PC-3 (cell line): Measurements from ENCODE around the gene OTOF. TPM values are rescaled to one million over a fixed set of nuclear protein-coding genes. Genes with fewer than 3 reads are reported as not detected.

Source experiments
- ATAC-seq: fragments of 200-7000 bp; cut with Tn5 transposase; 2 replicates; pipeline ENCODE4 v1.9.1; 2020; ENCODE audit warnings: mild to moderate bottlenecking, moderate library complexity
- Bru-seq: library from RNA; stranded (reverse); fragments of 400-500 nt; gene quantifications from one replicate; lab custom pipeline; 2021; lab: Mats Ljungman, UMichigan
- BruChase-seq, 2 experiments: library from RNA; stranded (reverse); fragments of 400-500 nt; gene quantifications; one replicate each; lab custom pipeline; 2021; lab: Mats Ljungman, UMichigan
- BruUV-seq: library from RNA; stranded (reverse); fragments of 400-500 nt; replicated peaks from 2 replicates; lab custom pipeline; 2021; lab: Mats Ljungman, UMichigan
- CTCF ChIA-PET: fragments of 300-600 bp; sonication (Branson Sonifier 250); formaldehyde crosslinking; loops from one replicate; lab custom pipeline; 2022; ENCODE audit warnings: antibody characterized with exemption; lab: Charles Lee
- POLR2A ChIA-PET: fragments of 300-600 bp; sonication (Branson Sonifier 250); formaldehyde crosslinking; loops from one replicate; lab custom pipeline; 2022; ENCODE audit warnings: antibody characterized with exemption; ENCODE audit not compliant: unreplicated experiment; lab: Charles Lee
- DNase-seq: peaks from one replicate; pipeline ENCODE4 v3.0.0-alpha.2; 2015
- H2AFZ ChIP-seq: fragments of 300-600 bp; sonication (generic); 2 replicates; pipeline ENCODE4 v1.6.0; 2016; ENCODE audit warnings: antibody characterized with exemption, low read length
- H3F3A ChIP-seq: fragments of 300-600 bp; sonication (generic); one replicate; pipeline ENCODE4 v1.6.0; 2017; ENCODE audit warnings: antibody characterized with exemption, low read length, control low read depth, mild to moderate bottlenecking; ENCODE audit not compliant: unreplicated experiment
- H3K27ac ChIP-seq: fragments of 300-600 bp; sonication (generic); 2 replicates; pipeline ENCODE4 v1.5.1; 2016; ENCODE audit warnings: mild to moderate bottlenecking, low read length
- H3K27me3 ChIP-seq: fragments of 300-600 bp; sonication (generic); 2 replicates; pipeline ENCODE4 v1.6.1; 2016; ENCODE audit warnings: low read length, mixed read lengths
- H3K36me3 ChIP-seq: fragments of 300-600 bp; sonication (generic); 2 replicates; pipeline ENCODE4 v1.6.1; 2016; ENCODE audit warnings: low read depth, mixed run types, low read length, mixed read lengths
- H3K4me1 ChIP-seq: fragments of 300-600 bp; sonication (generic); 2 replicates; pipeline ENCODE4 v1.5.1; 2016; ENCODE audit warnings: low read length; ENCODE audit not compliant: insufficient read depth
- H3K4me2 ChIP-seq: fragments of 300-600 bp; sonication (generic); 2 replicates; pipeline ENCODE4 v1.6.0; 2016; ENCODE audit warnings: low read length
- H3K4me3 ChIP-seq: fragments of 300-600 bp; sonication (generic); 2 replicates; pipeline ENCODE4 v1.5.1; 2016; ENCODE audit warnings: mild to moderate bottlenecking, low read length, mixed read lengths
- H3K79me2 ChIP-seq: fragments of 300-600 bp; sonication (generic); 2 replicates; pipeline ENCODE4 v1.6.1; 2017; ENCODE audit warnings: low read length, mixed read lengths
- H3K9ac ChIP-seq: fragments of 300-600 bp; sonication (generic); 2 replicates; pipeline ENCODE4 v1.6.0; 2016; ENCODE audit warnings: mild to moderate bottlenecking, low read length
- H3K9me2 ChIP-seq: fragments of 300-600 bp; sonication (generic); replicated peaks from 2 replicates; pipeline ENCODE4 v1.6.1; 2016; ENCODE audit warnings: mixed run types, low read length, mixed read lengths
- H3K9me3 ChIP-seq: fragments of 300-600 bp; sonication (generic); 2 replicates; pipeline ENCODE4 v1.6.1; 2016; ENCODE audit warnings: low read length, mixed read lengths
- H4K20me1 ChIP-seq: fragments of 300-600 bp; sonication (generic); 2 replicates; pipeline ENCODE4 v1.6.1; 2016; ENCODE audit warnings: low read length, mixed read lengths
- CTCF ChIP-seq: fragments of 300-600 bp; sonication (generic); conservative IDR thresholded peaks from 2 replicates; pipeline ENCODE4 v1.5.1; 2017; ENCODE audit warnings: antibody characterized with exemption, low read depth, mild to moderate bottlenecking, low read length
- EZH2 ChIP-seq: fragments of 300-600 bp; sonication (generic); IDR thresholded peaks from one replicate; pipeline ENCODE4 v1.6.1; 2017; ENCODE audit warnings: antibody characterized with exemption, mild to moderate bottlenecking, low read length; ENCODE audit not compliant: unreplicated experiment
- EZH2phosphoT487 ChIP-seq: fragments of 300-600 bp; sonication (generic); IDR thresholded peaks from 2 replicates; pipeline ENCODE4 v1.6.1; 2018; ENCODE audit warnings: mild to moderate bottlenecking, antibody characterized with exemption, low read length, borderline replicate concordance
- intact Hi-C: fragments of 100-400 bp; cut with micrococcal nuclease; formaldehyde crosslinking; loops from 2 replicates; pipeline ENCODE4 v1.9.0; 2023
- long read RNA-seq: library from polyadenylated mRNA; unstranded; transcript quantifications from one replicate; pipeline ENCODE4 v2.0.0, GENCODE V29; 2021; ENCODE audit not compliant: unreplicated experiment
- total RNA-seq: library from RNA; depleted of rRNA; stranded (reverse); fragments of >200 nt; gene quantifications from 2 replicates; pipeline ENCODE4 v1.2.3, GENCODE V29; 2014; rRNA removed

The OTOF gene
- not detected in 2 replicates for total RNA-seq
- percentile 0 among the genes with signal in this experiment for Bru-seq, nascent RNA
- not detected for BruChase-seq, experiment 1, labeled RNA remaining after a 6-hour chase
- BruChase-seq, experiment 2, labeled RNA remaining after a 2-hour chase = not detected
- long read RNA-seq = 0 reads

GRCh38 chr2:26477911-26478253 lies at the start of gene OTOF:
TSS of gene OTOF (minus strand) at chr2:26478124.
- H3K36me3 ChIP-seq = no peaks in the 10 kb centered on the region
- no peak within 1 kb of the TSS for H3K27ac ChIP-seq
- no peak for TF ChIP-seq EZH2phosphoT487
- no peak for TF ChIP-seq EZH2
- TF ChIP-seq CTCF = no peak
- H3K27me3 ChIP-seq = no peaks in the 10 kb centered on the region
- H4K20me1 ChIP-seq = no peaks in the 10 kb centered on the region
- ATAC-seq = no peak
- H3K79me2 ChIP-seq = no peaks in the 10 kb centered on the region
- CTCF ChIA-PET = interaction anchor here (0.5 kb wide), 1 partner anchor 27 kb away, joined by 4 read pairs; no protein-coding TSS in a partner anchor
- H3K4me2 ChIP-seq = no peak within 1 kb of the TSS
- H3K4me1 ChIP-seq = no peaks in the 10 kb centered on the region
- H3K9me3 ChIP-seq = no peaks in the 10 kb centered on the region
- intact Hi-C loops = no loop called here
- POLR2A ChIA-PET = no interaction called here
- H2AFZ ChIP-seq = no peak within 1 kb of the TSS
- no peak within 1 kb of the TSS for H3K9ac ChIP-seq
- H3K9me2 ChIP-seq = no peaks in the 10 kb centered on the region
- no peak within 1 kb of the TSS for H3K4me3 ChIP-seq
- no peaks in the 10 kb centered on the region for H3F3A ChIP-seq
- BruUV-seq = no TSS peak
- peak; percentile 14 for DNase-seq

- CTCF ChIA-PET = no interaction called here
- H3K9me2 ChIP-seq = no peaks in the 10 kb centered on the region
- DNase-seq = peak; percentile 55
- 0 out of 2 replicates have a peak, but pooled peaks cover 11% of the 10 kb centered on the region for H3K27me3 ChIP-seq
- no peak overlapping the region for H3K9ac ChIP-seq
- no peak overlapping the region for H3K4me3 ChIP-seq
- H3F3A ChIP-seq = no peaks in the 10 kb centered on the region
- intact Hi-C loops = no loop called here
- no peak overlapping the region for H3K4me2 ChIP-seq
- no peaks in the 10 kb centered on the region for H3K9me3 ChIP-seq
- H3K36me3 ChIP-seq = no peaks in the 10 kb centered on the region
- H3K79me2 ChIP-seq = no peaks in the 10 kb centered on the region
- H3K4me1 ChIP-seq = 0 out of 2 replicates have a peak, but pooled peaks cover 3% of the 10 kb centered on the region
- BruUV-seq = no TSS peak
- no peak overlapping the region for H3K27ac ChIP-seq
- no peak overlapping the region for H2AFZ ChIP-seq
- ATAC-seq = peak; percentile 43; the same call in 1 of the 2 replicates
- POLR2A ChIA-PET = no interaction called here
- TF ChIP-seq CTCF (no peak), EZH2phosphoT487 (no peak), EZH2 (no peak)
- no peaks in the 10 kb centered on the region for H4K20me1 ChIP-seq
Measured at GRCh38 chr2:26526589-26526988, 48.7 kb upstream of the OTOF start.

- Histone ChIP-seq H3K4me1 (0 out of 2 replicates have a peak, but pooled peaks cover 3% of the 10 kb centered on the region), H4K20me1 (no peaks in the 10 kb centered on the region), H3K4me3 (no peak overlapping the region), H3K9me2 (no peaks in the 10 kb centered on the region), H3K27me3 (peaks cover 13% of the 10 kb centered on the region), H3K27ac (no peak overlapping the region), H3K4me2 (no peak overlapping the region), H2AFZ (no peak overlapping the region), H3K9ac (no peak overlapping the region), H3K79me2 (no peaks in the 10 kb centered on the region), H3F3A (no peaks in the 10 kb centered on the region), H3K9me3 (no peaks in the 10 kb centered on the region), H3K36me3 (no peaks in the 10 kb centered on the region)
- CTCF ChIA-PET = no interaction called here
- ATAC-seq (no peak), DNase-seq (no peak)
- POLR2A ChIA-PET = no interaction called here
- no TSS peak for BruUV-seq
- intact Hi-C loops = no loop called here
- TF ChIP-seq EZH2phosphoT487 (no peak), EZH2 (no peak), CTCF (no peak)
Measured at GRCh38 chr2:26526105-26526504, 48.2 kb upstream of the OTOF start.
